Measurements from ENCODE around the gene ENAM.

GRCh38 chr4:70608324-70608723 lies 20.2 kb upstream of the ENAM start:
- TF ChIP-seq CTCF (IDR thresholded peaks at IDR 0.05; ENCODE audit: low read length) (no peak), EZH2 (optimal IDR thresholded peaks at IDR 0.05; ENCODE audit: low read depth, low read length) (no peak)
